ENCODE results near the gene MRPL3.

Gene MRPL3

GRCh38 chr3:131502530-131503319 lies at the start of gene MRPL3:
Gene MRPL3, minus strand, starts transcription at chr3:131502971. Its CDS starts 150 bp downstream, at chr3:131502821.
- no peaks in the 10 kb centered on the region for H3K27me3 Mint-ChIP-seq
- DNase-seq: peak; percentile 88
- H3K27ac Mint-ChIP-seq: peak within 1 kb of the TSS; percentile 95
- CTCF ChIA-PET: no interaction called here
- H3K36me3 Mint-ChIP-seq: peaks cover 29% of the 10 kb centered on the region
- H3K4me3 Mint-ChIP-seq: peak within 1 kb of the TSS; percentile 98
- H3K4me1 Mint-ChIP-seq: peaks cover 38% of the 10 kb centered on the region
- no peaks in the 10 kb centered on the region for H3K9me3 Mint-ChIP-seq

GRCh38 chr3:131551761-131552160 lies 49.0 kb upstream of the MRPL3 start:
- Mint-ChIP-seq H3K4me1 (peaks cover 19% of the 10 kb centered on the region), H3K27me3 (peaks cover 3% of the 10 kb centered on the region), H3K27ac (no peak overlapping the region), H3K9me3 (no peaks in the 10 kb centered on the region), H3K36me3 (no peaks in the 10 kb centered on the region), H3K4me3 (no peak overlapping the region)
- DNase-seq: no peak
- CTCF ChIA-PET: interaction anchor here (1.1 kb wide), 1 partner anchor 478 kb away, joined by 4 read pairs; no protein-coding TSS in a partner anchor

DNA sequence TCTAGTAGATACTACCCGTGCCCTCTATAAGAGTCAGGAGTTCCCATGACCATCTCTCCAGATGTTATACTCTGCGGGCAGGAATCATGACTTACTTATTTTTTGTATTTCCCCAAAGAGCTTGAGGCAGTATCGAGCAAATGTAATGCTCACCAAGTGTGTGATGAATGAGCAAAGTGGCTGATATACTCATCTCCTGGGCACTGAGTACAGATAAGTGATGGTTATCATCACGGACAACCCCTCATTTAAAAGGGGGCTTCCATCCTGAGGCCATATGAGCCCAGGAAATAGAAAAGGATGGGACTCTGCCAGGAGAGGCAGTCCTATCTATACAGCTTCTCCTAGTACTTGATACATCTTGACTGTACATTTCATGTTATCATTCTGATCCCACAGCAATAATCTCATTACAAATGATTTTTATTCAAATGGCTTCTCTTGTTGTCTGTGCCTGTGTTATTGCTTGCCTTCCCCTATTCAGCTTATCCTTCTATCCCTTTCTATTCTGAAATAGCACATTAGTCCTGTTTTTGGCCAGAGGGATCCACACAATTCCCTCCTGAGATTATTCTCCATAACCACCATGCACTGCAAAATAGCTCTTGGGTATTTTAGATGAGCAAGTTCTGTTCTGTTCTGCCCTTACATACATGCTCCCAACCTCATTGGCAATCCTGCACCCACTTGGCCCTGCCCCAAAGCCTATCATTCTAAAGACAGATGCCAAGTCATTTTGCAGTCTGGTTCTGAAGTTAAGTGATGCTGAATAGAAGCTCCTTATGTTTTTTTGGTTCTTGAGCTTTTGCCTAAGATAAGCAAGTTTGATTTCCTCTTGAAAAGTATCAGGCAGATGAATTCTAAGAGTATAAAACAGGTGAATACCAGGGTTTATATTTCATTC lies 48.0 kb upstream of the MRPL3 start:
- CTCF ChIA-PET: interaction anchor here (0.7 to 4.3 kb wide), 4 partner anchors 17 to 484 kb away, joined by 3 to 20 read pairs (median 4); partner anchors contain the start of gene CPNE4
- no peak overlapping the region for H3K4me3 Mint-ChIP-seq
- no peak overlapping the region for H3K27ac Mint-ChIP-seq
- DNase-seq: no peak
- H3K9me3 Mint-ChIP-seq: no peaks in the 10 kb centered on the region
- H3K36me3 Mint-ChIP-seq: no peaks in the 10 kb centered on the region
- peaks cover 3% of the 10 kb centered on the region for H3K27me3 Mint-ChIP-seq
- peaks cover 19% of the 10 kb centered on the region for H3K4me1 Mint-ChIP-seq

GRCh38 chr3:131549340-131549739 lies 46.6 kb upstream of the MRPL3 start:
- peaks cover 6% of the 10 kb centered on the region for H3K27me3 Mint-ChIP-seq
- H3K9me3 Mint-ChIP-seq: no peaks in the 10 kb centered on the region
- H3K27ac Mint-ChIP-seq: no peak overlapping the region
- CTCF ChIA-PET: interaction anchor here (0.8 to 4.3 kb wide), 7 partner anchors 10 to 480 kb away, joined by 3 to 20 read pairs (median 3); no protein-coding TSS in a partner anchor
- H3K4me1 Mint-ChIP-seq: peaks cover 19% of the 10 kb centered on the region
- H3K4me3 Mint-ChIP-seq: no peak overlapping the region
- peak; percentile 25 for DNase-seq
- H3K36me3 Mint-ChIP-seq: no peaks in the 10 kb centered on the region

DNA sequence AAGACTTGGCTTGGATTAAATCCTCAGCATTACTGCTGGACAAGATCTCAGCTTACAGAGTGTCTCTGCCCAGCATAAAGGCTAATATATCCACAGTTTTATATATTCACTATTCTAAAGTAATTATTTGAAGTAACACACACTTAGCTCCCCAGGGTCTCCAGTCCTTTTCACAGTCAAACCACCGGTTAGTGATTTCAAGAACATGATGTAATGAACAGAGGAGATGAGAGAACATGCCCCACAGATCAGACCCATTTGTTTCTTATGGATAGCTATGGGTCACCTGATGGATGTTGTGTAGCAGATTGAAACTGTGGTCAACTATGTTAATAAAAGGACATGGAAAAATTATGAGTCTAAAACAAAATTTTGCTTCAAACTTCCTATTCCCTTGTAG lies 44.8 kb upstream of the MRPL3 start:
- DNase-seq: no peak
- H3K36me3 Mint-ChIP-seq: no peaks in the 10 kb centered on the region
- H3K27me3 Mint-ChIP-seq: peaks cover 9% of the 10 kb centered on the region
- CTCF ChIA-PET: interaction anchor here (0.7 to 4.3 kb wide), 4 partner anchors 9 to 514 kb away, joined by 3 to 20 read pairs (median 4); no protein-coding TSS in a partner anchor
- no peak overlapping the region for H3K4me3 Mint-ChIP-seq
- peaks cover 4% of the 10 kb centered on the region for H3K4me1 Mint-ChIP-seq
- no peak overlapping the region for H3K27ac Mint-ChIP-seq
- no peaks in the 10 kb centered on the region for H3K9me3 Mint-ChIP-seq

DNA sequence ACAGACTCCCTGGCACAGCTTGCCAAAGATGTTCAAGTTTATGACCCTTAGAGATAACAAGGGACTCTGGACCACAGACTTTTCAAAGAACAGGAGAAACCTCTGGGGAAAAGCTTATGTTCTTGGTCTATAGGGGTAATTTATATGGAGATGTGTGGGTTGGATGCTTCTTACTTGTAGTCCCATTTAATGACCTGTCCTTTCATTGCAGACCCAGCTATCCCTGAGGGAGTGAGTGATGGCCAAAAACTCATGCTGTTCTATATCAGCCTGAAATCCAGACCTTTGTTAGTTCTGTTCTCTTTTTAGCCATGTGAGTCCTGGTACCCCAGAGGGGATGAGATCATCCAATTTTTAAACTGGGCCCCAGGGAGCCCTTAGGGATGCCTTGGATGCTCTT lies 43.7 kb upstream of the MRPL3 start:
- Mint-ChIP-seq H3K27me3 (peaks cover 8% of the 10 kb centered on the region), H3K27ac (no peak overlapping the region), H3K4me1 (no peaks in the 10 kb centered on the region), H3K9me3 (no peaks in the 10 kb centered on the region), H3K36me3 (no peaks in the 10 kb centered on the region), H3K4me3 (no peak overlapping the region)
- no peak for DNase-seq
- CTCF ChIA-PET: interaction anchor here (4.3 kb wide), 1 partner anchor 483 kb away, joined by 20 read pairs; no protein-coding TSS in a partner anchor

- Mint-ChIP-seq H3K36me3 (no peaks in the 10 kb centered on the region), H3K27ac (no peak overlapping the region), H3K4me1 (no peaks in the 10 kb centered on the region), H3K9me3 (no peaks in the 10 kb centered on the region), H3K27me3 (peaks cover 18% of the 10 kb centered on the region), H3K4me3 (no peak overlapping the region)
- no peak for DNase-seq
- CTCF ChIA-PET: interaction anchor here (0.8 to 1.2 kb wide), 2 partner anchors 8 to 19 kb away, joined by 3 to 4 read pairs; no protein-coding TSS in a partner anchor
These were observed 41.8 kb upstream of the MRPL3 start for GRCh38 chr3:131544557-131544956.

GRCh38 chr3:131543714-131544113 lies 40.9 kb upstream of the MRPL3 start:
- Mint-ChIP-seq H3K4me3 (no peak overlapping the region), H3K9me3 (no peaks in the 10 kb centered on the region), H3K27me3 (peaks cover 18% of the 10 kb centered on the region), H3K4me1 (no peaks in the 10 kb centered on the region), H3K27ac (no peak overlapping the region), H3K36me3 (no peaks in the 10 kb centered on the region)
- CTCF ChIA-PET: interaction anchor here (0.8 to 1.2 kb wide), 2 partner anchors 9 to 18 kb away, joined by 3 to 4 read pairs; no protein-coding TSS in a partner anchor
- DNase-seq: no peak

GRCh38 chr3:131541288-131541687 lies 38.5 kb upstream of the MRPL3 start:
- DNase-seq: no peak
- Mint-ChIP-seq H3K9me3 (no peaks in the 10 kb centered on the region), H3K4me3 (no peak overlapping the region), H3K27ac (no peak overlapping the region), H3K36me3 (no peaks in the 10 kb centered on the region), H3K27me3 (peaks cover 18% of the 10 kb centered on the region), H3K4me1 (no peaks in the 10 kb centered on the region)
- CTCF ChIA-PET: no interaction called here

DNA sequence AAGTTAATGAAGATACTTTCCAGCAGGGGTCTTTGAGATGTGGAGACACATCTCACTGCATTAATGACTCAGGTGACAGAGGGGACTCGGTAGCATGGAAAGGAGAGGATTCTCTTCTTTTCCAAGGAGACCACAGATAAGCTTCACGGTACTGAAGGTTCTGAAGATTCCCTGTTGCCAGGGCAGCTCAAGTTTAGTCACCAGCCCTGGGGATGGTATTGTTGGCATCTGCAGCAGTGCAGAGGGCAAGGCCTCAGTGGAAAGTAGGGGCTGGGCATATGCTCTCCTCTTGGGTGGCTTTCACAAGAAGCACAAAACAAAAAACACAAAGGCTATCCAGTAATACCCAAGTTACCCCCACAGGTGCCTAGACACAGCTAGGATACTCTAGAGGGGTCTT lies 38.0 kb upstream of the MRPL3 start:
- CTCF ChIA-PET: no interaction called here
- Mint-ChIP-seq H3K36me3 (no peaks in the 10 kb centered on the region), H3K4me3 (no peak overlapping the region), H3K4me1 (no peaks in the 10 kb centered on the region), H3K27ac (no peak overlapping the region), H3K9me3 (no peaks in the 10 kb centered on the region), H3K27me3 (peaks cover 18% of the 10 kb centered on the region)
- DNase-seq: no peak

DNA sequence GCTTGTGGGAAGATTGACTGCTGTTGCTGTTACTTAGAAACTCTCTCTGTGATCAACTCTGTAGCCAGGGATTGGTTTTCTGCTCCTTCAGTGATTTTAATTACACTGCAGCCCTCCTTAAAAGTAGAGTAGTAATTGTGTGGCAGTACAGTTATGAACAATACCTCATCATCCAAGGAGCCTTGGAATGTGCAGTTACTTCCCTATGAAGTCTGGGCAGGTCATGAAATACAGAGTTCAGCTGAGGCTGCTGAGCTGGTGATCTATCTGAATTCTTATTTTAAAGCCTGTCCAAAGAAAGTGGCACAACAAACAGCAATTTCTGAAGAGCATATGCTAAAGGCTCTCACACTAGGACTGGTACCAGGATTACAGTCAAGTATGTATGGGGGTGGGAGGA lies 37.4 kb upstream of the MRPL3 start:
- Mint-ChIP-seq H3K4me3 (no peak overlapping the region), H3K4me1 (no peaks in the 10 kb centered on the region), H3K36me3 (no peaks in the 10 kb centered on the region), H3K9me3 (no peaks in the 10 kb centered on the region), H3K27me3 (peaks cover 18% of the 10 kb centered on the region), H3K27ac (no peak overlapping the region)
- CTCF ChIA-PET: interaction anchor here (1.4 kb wide), 1 partner anchor 9 kb away, joined by 6 read pairs; no protein-coding TSS in a partner anchor
- DNase-seq: no peak

DNA sequence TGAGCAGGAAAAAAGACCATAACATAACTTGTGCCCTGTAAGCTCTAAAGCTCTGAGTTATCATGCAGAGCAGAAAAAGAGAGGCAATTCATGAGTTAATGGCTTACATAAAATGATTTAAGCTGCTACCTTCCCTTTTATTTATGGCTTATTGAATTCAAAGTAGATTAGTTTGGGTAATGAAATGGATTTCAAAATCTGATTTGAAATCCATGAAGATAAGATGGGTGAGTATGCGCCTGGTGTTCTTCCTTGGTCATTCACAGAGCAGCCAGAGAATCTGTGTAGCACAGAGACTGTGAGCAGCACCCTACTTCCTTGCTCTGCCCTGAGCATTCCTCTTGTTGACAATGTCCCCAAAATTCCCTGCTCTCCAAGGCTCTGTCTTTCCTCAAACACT lies 36.2 kb upstream of the MRPL3 start:
- H3K9me3 Mint-ChIP-seq: no peaks in the 10 kb centered on the region
- no peak for DNase-seq
- H3K36me3 Mint-ChIP-seq: no peaks in the 10 kb centered on the region
- no peak overlapping the region for H3K27ac Mint-ChIP-seq
- CTCF ChIA-PET: interaction anchor here (1.1 to 1.4 kb wide), 2 partner anchors 9 to 10 kb away, joined by 3 to 6 read pairs; no protein-coding TSS in a partner anchor
- H3K27me3 Mint-ChIP-seq: peaks cover 13% of the 10 kb centered on the region
- H3K4me3 Mint-ChIP-seq: no peak overlapping the region
- H3K4me1 Mint-ChIP-seq: no peaks in the 10 kb centered on the region

GRCh38 chr3:131537531-131537930 lies 34.8 kb upstream of the MRPL3 start:
- no peak for DNase-seq
- CTCF ChIA-PET: no interaction called here
- no peak overlapping the region for H3K4me3 Mint-ChIP-seq
- H3K4me1 Mint-ChIP-seq: no peaks in the 10 kb centered on the region
- no peaks in the 10 kb centered on the region for H3K36me3 Mint-ChIP-seq
- H3K9me3 Mint-ChIP-seq: no peaks in the 10 kb centered on the region
- H3K27me3 Mint-ChIP-seq: peaks cover 11% of the 10 kb centered on the region
- no peak overlapping the region for H3K27ac Mint-ChIP-seq

DNA sequence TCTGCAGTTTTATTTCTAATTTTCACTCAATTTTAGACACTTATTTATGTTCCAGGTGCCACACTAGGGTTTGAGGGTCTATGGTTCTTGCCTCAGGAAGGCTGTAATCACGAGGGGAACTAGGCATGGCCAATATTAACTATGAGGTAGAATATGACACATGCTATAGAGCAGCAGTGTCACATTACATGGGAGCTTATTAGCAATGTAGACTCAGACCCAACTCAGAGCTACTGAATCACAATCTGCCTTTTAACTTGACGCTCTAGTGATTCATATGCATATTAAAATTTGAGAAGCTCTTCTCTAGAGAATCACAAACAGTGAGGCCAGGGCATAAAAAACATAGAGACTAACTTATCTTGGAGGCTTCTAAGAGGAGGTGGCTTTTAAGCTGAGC lies 32.8 kb upstream of the MRPL3 start:
- CTCF ChIA-PET: no interaction called here
- no peaks in the 10 kb centered on the region for H3K4me1 Mint-ChIP-seq
- H3K36me3 Mint-ChIP-seq: no peaks in the 10 kb centered on the region
- no peak overlapping the region for H3K4me3 Mint-ChIP-seq
- no peak for DNase-seq
- H3K27me3 Mint-ChIP-seq: peaks cover 8% of the 10 kb centered on the region
- H3K27ac Mint-ChIP-seq: no peak overlapping the region
- no peaks in the 10 kb centered on the region for H3K9me3 Mint-ChIP-seq

All from activated naive CD4-positive, alpha-beta T cell treated with anti-CD3 and anti-CD28 coated beads, Interleukin-2, amount 10 ng/mL, durations not matched to agents 7 days and 5 days (primary cell).